ENCODE data around the gene NKG7. TPM values are rescaled to one million over a fixed set of nuclear protein-coding genes. Genes with fewer than 3 reads are reported as not detected.

NKG7 gene
- total and polyA plus RNA-seq, 2 of the 13 experiments (the other 11 are each of a cell fraction or from before 2014, with no cell fraction given): 0.40 TPM; not detected in 1

GRCh38 chr19:51422053-51422448, 49.6 kb upstream of the NKG7 start (continued):
- TF ChIP-seq MIXL1 (CRISPR knock-in tag; IDR thresholded peaks at IDR 0.05) (peak; percentile 96), ELF1 (CRISPR knock-in tag; IDR thresholded peaks at IDR 0.05) (peak; percentile 44), ZSCAN21 (CRISPR knock-in tag; IDR thresholded peaks at IDR 0.05; ENCODE audit: borderline replicate concordance) (peak; percentile 97), ZNF619 (CRISPR knock-in tag; IDR thresholded peaks at IDR 0.05) (peak; percentile 92; the same call in 1 of the 2 replicates), HNRNPLL (IDR thresholded peaks at IDR 0.05; ENCODE audit: low read depth, low read length, poor library complexity, severe bottlenecking) (no peak), PHF21A (CRISPR knock-in tag; IDR thresholded peaks at IDR 0.05) (0 out of 2 replicates have a peak, but pooled peaks have one; percentile 34), POLR2G (IDR thresholded peaks at IDR 0.05; ENCODE audit: low read depth, low read length) (no peak), ZSCAN31 (CRISPR knock-in tag; IDR thresholded peaks at IDR 0.05; ENCODE audit: low read depth) (peak; percentile 96), ZNF614 (CRISPR knock-in tag; IDR thresholded peaks at IDR 0.05; ENCODE audit: borderline replicate concordance) (peak; percentile 98), CAMTA2 (CRISPR knock-in tag; IDR thresholded peaks at IDR 0.05; ENCODE audit: borderline replicate concordance) (peak; percentile 90; the same call in 1 of the 2 replicates), FOXO1 (CRISPR knock-in tag; IDR thresholded peaks at IDR 0.05) (peak; percentile 90), ZNF143 (CRISPR knock-in tag; IDR thresholded peaks at IDR 0.05) (peak; percentile 51; the same call in 1 of the 2 replicates), DDIT3 (CRISPR knock-in tag; IDR thresholded peaks at IDR 0.05) (0 out of 2 replicates have a peak, but pooled peaks have one; percentile 78), POGK (CRISPR knock-in tag; conservative IDR thresholded peaks at IDR 0.05) (peak; percentile 97), RBM39 (IDR thresholded peaks at IDR 0.05; ENCODE audit: low read depth, low read length, poor library complexity, severe bottlenecking) (peak; percentile 43), ZNF3 (CRISPR knock-in tag; IDR thresholded peaks at IDR 0.05) (peak; percentile 84; the same call in 1 of the 2 replicates), ZNF382 (CRISPR knock-in tag; IDR thresholded peaks at IDR 0.05; ENCODE audit: borderline replicate concordance) (no peak), MTF1 (CRISPR knock-in tag; IDR thresholded peaks at IDR 0.05) (peak; percentile 97), EZH2 (conservative IDR thresholded peaks at IDR 0.05; ENCODE audit: low read depth, low read length) (no peak), ARHGAP35 (CRISPR knock-in tag; IDR thresholded peaks at IDR 0.05; ENCODE audit: borderline replicate concordance) (peak; percentile 99), NR0B2 (CRISPR knock-in tag; IDR thresholded peaks at IDR 0.05) (peak; percentile 95), ZNF256 (CRISPR knock-in tag; conservative IDR thresholded peaks at IDR 0.05) (peak; percentile 99), REPIN1 (CRISPR knock-in tag; IDR thresholded peaks at IDR 0.05; ENCODE audit: borderline replicate concordance, low read depth) (peak; percentile 96), ZNF713 (CRISPR knock-in tag; IDR thresholded peaks at IDR 0.05) (no peak), ZNF569 (CRISPR knock-in tag; IDR thresholded peaks at IDR 0.05; ENCODE audit: borderline replicate concordance) (no peak), SMAD9 (CRISPR knock-in tag; IDR thresholded peaks at IDR 0.05) (peak; percentile 94), PRDM4 (CRISPR knock-in tag; IDR thresholded peaks at IDR 0.05; ENCODE audit: borderline replicate concordance) (peak; percentile 95; the same call in 1 of the 2 replicates)

All from HepG2 (cell line).